ENCODE data around the gene CCDC32. TPM values are rescaled to one million over a fixed set of nuclear protein-coding genes. Genes with fewer than 3 reads are reported as not detected.

CCDC32 gene
- total RNA-seq, 2 experiments from 2014 or later = 24.4 to 27.8 TPM

Other genes with a start within 250 kb of the CCDC32 start
- 10 to 100 TPM in 1 of 2 experiments, 1 to 10 TPM in 1; 4.9 to 10.2 TPM for gene INAFM2, start 241.3 kb downstream of the CCDC32 start, total RNA-seq
- gene CCDC9B, start 224.1 kb downstream of the CCDC32 start, total RNA-seq = 1 to 10 TPM in 1 of 2 experiments, under 1 TPM in 1; 0.45 to 1.5 TPM
- gene PHGR1, start 214.0 kb downstream of the CCDC32 start, total RNA-seq = not detected
- gene DISP2, start 206.8 kb downstream of the CCDC32 start, total RNA-seq = under 1 TPM; 0.23 to 0.37 TPM
- gene KNSTRN, start 182.3 kb downstream of the CCDC32 start, total RNA-seq = 10 to 100 TPM; 77.1 to 82.0 TPM
- gene IVD, start 159.2 kb downstream of the CCDC32 start, total RNA-seq = 10 to 100 TPM; 70.3 to 87.2 TPM
- gene BAHD1, start 124.1 kb downstream of the CCDC32 start, total RNA-seq = 10 to 100 TPM; 24.1 to 25.6 TPM
- 10 to 100 TPM; 12.3 to 12.6 TPM for gene CHST14, start 94.1 kb downstream of the CCDC32 start, total RNA-seq
- gene RPUSD2, start 4.3 kb upstream of the CCDC32 start, total RNA-seq = 10 to 100 TPM; 17.6 to 17.7 TPM
- gene KNL1, start 29.2 kb upstream of the CCDC32 start, total RNA-seq = 10 to 100 TPM; 52.1 to 75.0 TPM
- 10 to 100 TPM; 73.0 to 83.3 TPM for gene RAD51, start 130.1 kb upstream of the CCDC32 start, total RNA-seq
- 10 to 100 TPM; 30.9 to 33.1 TPM for gene RMDN3, start 190.2 kb upstream of the CCDC32 start, total RNA-seq
- gene GCHFR, start 199.0 kb upstream of the CCDC32 start, total RNA-seq = 10 to 100 TPM; 25.9 to 29.1 TPM
- under 1 TPM; 0.45 to 0.82 TPM for gene C15orf62, start 204.9 kb upstream of the CCDC32 start, total RNA-seq
- gene ZFYVE19, start 242.0 kb upstream of the CCDC32 start, total RNA-seq = 10 to 100 TPM; 28.2 TPM
- 10 to 100 TPM; 45.6 to 51.2 TPM for gene DNAJC17, start 242.4 kb upstream of the CCDC32 start, total RNA-seq

Data from activated CD8-positive, alpha-beta memory T cell treated with anti-CD3 and anti-CD28 coated beads, Interleukin-2, amount 10 ng/mL, durations not matched to agents 7 days and 5 days (primary cell).